Neutrophil (primary cell): Measurements from ENCODE around the gene BIRC3.

ENCODE experiments used
- H3K27ac ChIP-seq: fragments of 200-600 bp; sonication (generic); 2 replicates; pipeline ENCODE4 v1.5.1; 2016; ENCODE audit warnings: mild to moderate bottlenecking, moderate library complexity
- H3K27me3 ChIP-seq: fragments of 200-600 bp; sonication (generic); 2 replicates; pipeline ENCODE4 v1.6.0; 2016; ENCODE audit warnings: mild to moderate bottlenecking
- H3K36me3 ChIP-seq: fragments of 200-600 bp; sonication (generic); 2 replicates; pipeline ENCODE4 v1.5.1; 2017
- H3K4me1 ChIP-seq, 2 experiments: fragments of 200-600 bp in 1 of 2; sonication (generic) in 1 of 2; 1 replicate in 1 of 2; 2 replicates in 1 of 2; pipeline versions ENCODE4 v1.5.1 to v1.6.1; 2013 to 2016; ENCODE audit warnings: low read depth in 1 of 2, low read length in 1 of 2, mild to moderate bottlenecking in 1 of 2, moderate library complexity in 1 of 2; ENCODE audit not compliant: control insufficient read depth in 1 of 2, insufficient read depth in 1 of 2
- H3K4me3 ChIP-seq, 2 experiments: fragments of 200-600 bp in 1 of 2; sonication (generic) in 1 of 2; 1 replicate in 1 of 2; 2 replicates in 1 of 2; pipeline ENCODE4 v1.5.1; 2013 to 2016; ENCODE audit warnings: low read depth in 1 of 2, low read length in 1 of 2, mild to moderate bottlenecking in 1 of 2, moderate library complexity in 1 of 2
- H3K9me3 ChIP-seq: fragments of 200-600 bp; sonication (generic); 2 replicates; pipeline ENCODE4 v1.5.1; 2016
- CTCF ChIP-seq: fragments of 200-600 bp; sonication (generic); IDR thresholded peaks from 2 replicates; pipeline ENCODE4 v1.5.1; 2016; ENCODE audit warnings: antibody characterized with exemption

The BIRC3 gene

GRCh38 chr11:102272047-102272824 is 45.0 kb upstream of the BIRC3 start:
- TF ChIP-seq CTCF, result no peak
- H3K4me1 ChIP-seq, result peaks cover 0 to 6% of the 10 kb centered on the region in 2 experiments
- H3K36me3 ChIP-seq, result no peaks in the 10 kb centered on the region
- no peak overlapping the region for H3K27ac ChIP-seq
- no peaks in the 10 kb centered on the region for H3K9me3 ChIP-seq
- no peak overlapping the region for H3K4me3 ChIP-seq
- H3K27me3 ChIP-seq, result peaks cover 92% of the 10 kb centered on the region

- Histone ChIP-seq H3K36me3 (no peaks in the 10 kb centered on the region), H3K4me3 (no peak overlapping the region), H3K27ac (no peak overlapping the region), H3K27me3 (peaks cover 88% of the 10 kb centered on the region), H3K9me3 (no peaks in the 10 kb centered on the region), H3K4me1 (no peaks in the 10 kb centered on the region)
- no peak for TF ChIP-seq CTCF
Observed at GRCh38 chr11:102274628-102275027, 42.7 kb upstream of the BIRC3 start.

GRCh38 chr11:102276362-102276761 is 40.9 kb upstream of the BIRC3 start:
- no peaks in the 10 kb centered on the region for H3K36me3 ChIP-seq
- H3K27me3 ChIP-seq, result peaks cover 88% of the 10 kb centered on the region
- TF ChIP-seq CTCF, result no peak
- H3K27ac ChIP-seq, result no peak overlapping the region
- no peaks in the 10 kb centered on the region for H3K9me3 ChIP-seq
- no peaks in the 10 kb centered on the region for H3K4me1 ChIP-seq
- no peak overlapping the region for H3K4me3 ChIP-seq

- no peak for TF ChIP-seq CTCF
- no peaks in the 10 kb centered on the region for H3K9me3 ChIP-seq
- no peaks in the 10 kb centered on the region for H3K4me1 ChIP-seq
- H3K27me3 ChIP-seq, result peaks cover 88% of the 10 kb centered on the region
- no peaks in the 10 kb centered on the region for H3K36me3 ChIP-seq
- no peak overlapping the region for H3K4me3 ChIP-seq
- no peak overlapping the region for H3K27ac ChIP-seq
Observed at GRCh38 chr11:102276783-102277182, 40.5 kb upstream of the BIRC3 start.

- TF ChIP-seq CTCF, result no peak
- H3K27me3 ChIP-seq, result peaks cover 67% of the 10 kb centered on the region
- H3K4me1 ChIP-seq, result no peaks in the 10 kb centered on the region
- H3K4me3 ChIP-seq, result no peak overlapping the region
- H3K9me3 ChIP-seq, result no peaks in the 10 kb centered on the region
- no peak overlapping the region for H3K27ac ChIP-seq
- no peaks in the 10 kb centered on the region for H3K36me3 ChIP-seq
Observed at GRCh38 chr11:102279641-102280170, 37.6 kb upstream of the BIRC3 start.
